ENCODE measurements around the gene VSX1. TPM values are rescaled to one million over a fixed set of nuclear protein-coding genes. Genes with fewer than 3 reads are reported as not detected.

VSX1 gene
- total RNA-seq, 4 donors from 2014 or later = not detected

GRCh38 chr20:25032065-25032477 is 49.9 kb downstream of the VSX1 start:
- Histone ChIP-seq H3K36me3 (peaks cover 0 to 28% (median 0%) of the 10 kb centered on the region in 3 donors), H3K4me3 (no peak overlapping the region), H3K9me3 (no peaks in the 10 kb centered on the region), H3K4me1 (peaks cover 0 to 51% (median 9%) of the 10 kb centered on the region in 4 donors), H3K27me3 (no peaks in the 10 kb centered on the region), H3K27ac (peak overlapping the region in 3 of 4 donors; percentile 19 to 75 (median 73))
- TF ChIP-seq POLR2A (IDR thresholded peaks at IDR 0.05) = no peak
- TF ChIP-seq, protein P1, sequence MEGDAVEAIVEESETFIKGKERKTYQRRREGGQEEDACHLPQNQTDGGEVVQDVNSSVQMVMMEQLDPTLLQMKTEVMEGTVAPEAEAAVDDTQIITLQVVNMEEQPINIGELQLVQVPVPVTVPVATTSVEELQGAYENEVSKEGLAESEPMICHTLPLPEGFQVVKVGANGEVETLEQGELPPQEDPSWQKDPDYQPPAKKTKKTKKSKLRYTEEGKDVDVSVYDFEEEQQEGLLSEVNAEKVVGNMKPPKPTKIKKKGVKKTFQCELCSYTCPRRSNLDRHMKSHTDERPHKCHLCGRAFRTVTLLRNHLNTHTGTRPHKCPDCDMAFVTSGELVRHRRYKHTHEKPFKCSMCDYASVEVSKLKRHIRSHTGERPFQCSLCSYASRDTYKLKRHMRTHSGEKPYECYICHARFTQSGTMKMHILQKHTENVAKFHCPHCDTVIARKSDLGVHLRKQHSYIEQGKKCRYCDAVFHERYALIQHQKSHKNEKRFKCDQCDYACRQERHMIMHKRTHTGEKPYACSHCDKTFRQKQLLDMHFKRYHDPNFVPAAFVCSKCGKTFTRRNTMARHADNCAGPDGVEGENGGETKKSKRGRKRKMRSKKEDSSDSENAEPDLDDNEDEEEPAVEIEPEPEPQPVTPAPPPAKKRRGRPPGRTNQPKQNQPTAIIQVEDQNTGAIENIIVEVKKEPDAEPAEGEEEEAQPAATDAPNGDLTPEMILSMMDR (IDR thresholded peaks at IDR 0.05) = no peak
- no peak for DNase-seq

- Histone ChIP-seq H3K4me3 (no peak overlapping the region), H3K27me3 (no peaks in the 10 kb centered on the region), H3K36me3 (peaks cover 0 to 33% (median 0%) of the 10 kb centered on the region in 3 donors), H3K9me3 (no peaks in the 10 kb centered on the region), H3K27ac (no peak overlapping the region), H3K4me1 (peaks cover 0 to 42% (median 8%) of the 10 kb centered on the region in 4 donors)
- DNase-seq = no peak
- TF ChIP-seq, protein P1 (IDR thresholded peaks at IDR 0.05) = no peak
- TF ChIP-seq POLR2A (IDR thresholded peaks at IDR 0.05) = no peak
These were observed 50.7 kb downstream of the VSX1 start for GRCh38 chr20:25031241-25031640.

GRCh38 chr20:25030649-25031207 is 51.2 kb downstream of the VSX1 start:
- Histone ChIP-seq H3K4me1 (peaks cover 0 to 37% (median 5%) of the 10 kb centered on the region in 4 donors), H3K4me3 (no peak overlapping the region), H3K27ac (no peak overlapping the region), H3K36me3 (peaks cover 0 to 33% (median 0%) of the 10 kb centered on the region in 3 donors), H3K9me3 (no peaks in the 10 kb centered on the region), H3K27me3 (no peaks in the 10 kb centered on the region)
- TF ChIP-seq, protein P1 (IDR thresholded peaks at IDR 0.05) = no peak
- TF ChIP-seq POLR2A (IDR thresholded peaks at IDR 0.05) = no peak
- no peak for DNase-seq

DNA sequence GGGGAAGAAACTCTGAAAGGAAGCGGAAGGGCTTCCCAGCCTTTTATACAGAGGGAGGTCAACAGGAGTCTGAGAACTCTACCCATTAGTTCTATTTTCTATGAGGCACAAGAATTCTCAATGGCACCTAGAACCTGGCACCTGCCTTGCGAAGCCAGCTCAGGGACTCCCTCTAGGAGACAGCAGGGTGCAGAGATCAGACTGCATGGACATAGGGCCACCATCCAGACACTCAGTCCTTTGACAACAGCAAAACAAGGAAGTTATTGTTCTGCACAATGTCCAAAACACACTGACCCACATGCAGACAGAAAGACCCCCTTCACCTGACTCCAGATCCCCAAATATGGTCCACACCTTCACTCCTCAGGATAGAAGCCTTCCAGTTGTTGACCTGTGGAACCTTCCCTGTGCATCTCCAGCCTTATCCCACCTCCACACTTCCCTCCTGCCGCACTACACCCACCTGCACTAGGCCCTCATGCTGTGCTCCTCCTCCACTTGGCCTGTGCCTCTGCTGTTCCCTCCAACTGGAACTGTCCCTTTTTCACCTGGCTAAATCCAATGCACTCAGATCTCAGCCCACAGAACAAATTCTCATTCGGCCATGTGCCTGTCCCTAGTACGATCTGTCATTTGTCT is 51.8 kb downstream of the VSX1 start:
- DNase-seq = no peak
- no peaks in the 10 kb centered on the region for H3K27me3 ChIP-seq
- H3K4me3 ChIP-seq = no peak overlapping the region
- H3K9me3 ChIP-seq = no peaks in the 10 kb centered on the region
- H3K4me1 ChIP-seq = peaks cover 0 to 32% (median 3%) of the 10 kb centered on the region in 4 donors
- H3K36me3 ChIP-seq = peaks cover 0 to 34% (median 0%) of the 10 kb centered on the region in 3 donors
- TF ChIP-seq, protein P1 (IDR thresholded peaks at IDR 0.05) = no peak
- no peak overlapping the region for H3K27ac ChIP-seq

DNA sequence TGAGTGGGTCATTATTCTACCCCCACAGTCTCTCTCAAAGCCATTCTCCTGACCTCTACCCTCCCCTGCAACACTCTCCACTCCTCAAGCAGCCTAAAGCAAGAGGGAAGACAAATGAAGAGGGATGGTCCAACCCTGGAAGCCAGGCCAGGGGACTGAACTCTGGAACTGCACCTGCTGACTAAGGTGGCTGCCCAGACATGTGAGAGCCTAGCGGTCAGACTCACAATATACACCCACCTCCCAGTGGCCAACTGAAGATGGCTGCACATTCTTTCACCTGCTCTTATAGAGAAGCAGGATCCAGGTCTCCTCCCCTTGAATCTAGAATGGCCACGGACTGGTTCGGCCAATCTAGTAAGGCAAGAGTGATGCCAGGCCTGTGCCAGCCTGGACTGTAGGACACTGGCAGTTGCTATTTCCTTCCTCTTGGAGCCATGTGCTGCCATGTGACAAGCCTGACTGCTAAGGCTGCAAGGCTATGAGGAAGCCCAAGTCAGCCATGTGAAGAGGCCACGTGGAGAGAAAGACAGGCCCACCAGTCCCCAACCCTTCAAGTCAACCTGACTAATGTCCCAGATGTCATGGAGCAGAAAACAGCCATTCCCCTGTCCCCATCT is 55.8 kb downstream of the VSX1 start:
- DNase-seq = peak in 2 of 3 donors; percentile 39 to 40
- Histone ChIP-seq H3K27ac (no peak overlapping the region), H3K4me3 (no peak overlapping the region), H3K36me3 (peaks cover 0 to 45% (median 0%) of the 10 kb centered on the region in 3 donors), H3K9me3 (no peaks in the 10 kb centered on the region), H3K27me3 (no peaks in the 10 kb centered on the region), H3K4me1 (peaks cover 0 to 19% (median 3%) of the 10 kb centered on the region in 4 donors)
- TF ChIP-seq, protein P1 (IDR thresholded peaks at IDR 0.05) = no peak
- no peak for TF ChIP-seq POLR2A (IDR thresholded peaks at IDR 0.05)

Other genes with a start within 250 kb of the VSX1 start
- 1 to 10 TPM in 3 of 4 donors, not detected in 1; 4.2 to 4.7 (median 4.4) TPM for gene CST7, start 132.9 kb downstream of the VSX1 start, total RNA-seq
- 10 to 100 TPM; 19.0 to 40.9 (median 31.6) TPM for gene APMAP, start 89.4 kb downstream of the VSX1 start, total RNA-seq
- 100 to 1,000 TPM in 3 of 4 donors, 10 to 100 TPM in 1; 49.5 to 160 (median 134) TPM for gene ACSS1, start 24.0 kb downstream of the VSX1 start, total RNA-seq
- gene ENTPD6, start 113.6 kb upstream of the VSX1 start, total RNA-seq = 100 to 1,000 TPM; 122 to 248 (median 213) TPM
- 100 to 1,000 TPM in 2 of 4 donors, 10 to 100 TPM in 2; 88.3 to 154 (median 124) TPM for gene PYGB, start 165.9 kb upstream of the VSX1 start, total RNA-seq